ENCODE data around the gene TMEM141.

The TMEM141 gene

DNA sequence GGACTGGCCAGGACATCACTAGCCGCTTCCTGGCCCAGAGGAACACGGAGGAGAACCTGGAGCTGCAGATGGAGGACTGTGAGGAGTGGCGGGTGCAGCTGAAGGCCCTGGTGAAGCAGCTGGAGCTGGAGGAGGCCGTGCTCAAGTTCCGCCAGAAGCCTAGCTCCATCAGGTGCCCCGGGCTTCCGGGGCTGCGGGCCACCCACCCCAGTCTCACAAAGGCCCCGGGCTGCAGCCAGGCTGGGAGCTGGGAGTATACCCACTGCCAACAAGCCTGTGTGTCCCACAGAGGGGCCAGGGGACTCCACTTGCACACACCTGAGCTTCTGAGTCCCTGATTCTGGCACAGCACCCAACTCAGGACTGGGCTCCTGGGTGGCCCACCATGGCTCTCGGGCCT is 14.9 kb downstream of the TMEM141 start:
- Histone ChIP-seq H3K9me2 (replicated peaks; ENCODE audit: low read depth, low read length) (no peaks in the 10 kb centered on the region), H3K79me2 (ENCODE audit: insufficient read depth, low read length) (peaks cover 51% of the 10 kb centered on the region), H3F3A (ENCODE audit: low read depth) (no peaks in the 10 kb centered on the region), H3K27me3 (ENCODE audit: insufficient read depth, low read length, poor library complexity, severe bottlenecking) (no peaks in the 10 kb centered on the region), H4K20me1 (ENCODE audit: insufficient read depth, low read length, poor library complexity, severe bottlenecking) (peaks cover 34% of the 10 kb centered on the region), H3K4me2 (ENCODE audit: low read depth, low read length, poor library complexity, severe bottlenecking) (peak overlapping the region; percentile 99), H3K9me3 (ENCODE audit: insufficient read depth, low read depth, low read length) (no peaks in the 10 kb centered on the region), H3K4me1 (ENCODE audit: insufficient read depth, low read length, poor library complexity, severe bottlenecking) (peaks cover 37% of the 10 kb centered on the region), H2AFZ (ENCODE audit: low read length) (no peak overlapping the region), H3K4me3 (ENCODE audit: low read length, poor library complexity, severe bottlenecking) (peak overlapping the region; percentile 84), H3K36me3 (ENCODE audit: insufficient read depth, low read length) (no peaks in the 10 kb centered on the region), H3K9ac (ENCODE audit: low read depth, low read length, poor library complexity, severe bottlenecking) (peak overlapping the region; percentile 91)
- TF ChIP-seq, protein P1, sequence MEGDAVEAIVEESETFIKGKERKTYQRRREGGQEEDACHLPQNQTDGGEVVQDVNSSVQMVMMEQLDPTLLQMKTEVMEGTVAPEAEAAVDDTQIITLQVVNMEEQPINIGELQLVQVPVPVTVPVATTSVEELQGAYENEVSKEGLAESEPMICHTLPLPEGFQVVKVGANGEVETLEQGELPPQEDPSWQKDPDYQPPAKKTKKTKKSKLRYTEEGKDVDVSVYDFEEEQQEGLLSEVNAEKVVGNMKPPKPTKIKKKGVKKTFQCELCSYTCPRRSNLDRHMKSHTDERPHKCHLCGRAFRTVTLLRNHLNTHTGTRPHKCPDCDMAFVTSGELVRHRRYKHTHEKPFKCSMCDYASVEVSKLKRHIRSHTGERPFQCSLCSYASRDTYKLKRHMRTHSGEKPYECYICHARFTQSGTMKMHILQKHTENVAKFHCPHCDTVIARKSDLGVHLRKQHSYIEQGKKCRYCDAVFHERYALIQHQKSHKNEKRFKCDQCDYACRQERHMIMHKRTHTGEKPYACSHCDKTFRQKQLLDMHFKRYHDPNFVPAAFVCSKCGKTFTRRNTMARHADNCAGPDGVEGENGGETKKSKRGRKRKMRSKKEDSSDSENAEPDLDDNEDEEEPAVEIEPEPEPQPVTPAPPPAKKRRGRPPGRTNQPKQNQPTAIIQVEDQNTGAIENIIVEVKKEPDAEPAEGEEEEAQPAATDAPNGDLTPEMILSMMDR (conservative IDR thresholded peaks at IDR 0.05; ENCODE audit: low read length) = no peak
- no peak for TF ChIP-seq EZH2phosphoT487 (IDR thresholded peaks at IDR 0.05; ENCODE audit: borderline replicate concordance)

DNA sequence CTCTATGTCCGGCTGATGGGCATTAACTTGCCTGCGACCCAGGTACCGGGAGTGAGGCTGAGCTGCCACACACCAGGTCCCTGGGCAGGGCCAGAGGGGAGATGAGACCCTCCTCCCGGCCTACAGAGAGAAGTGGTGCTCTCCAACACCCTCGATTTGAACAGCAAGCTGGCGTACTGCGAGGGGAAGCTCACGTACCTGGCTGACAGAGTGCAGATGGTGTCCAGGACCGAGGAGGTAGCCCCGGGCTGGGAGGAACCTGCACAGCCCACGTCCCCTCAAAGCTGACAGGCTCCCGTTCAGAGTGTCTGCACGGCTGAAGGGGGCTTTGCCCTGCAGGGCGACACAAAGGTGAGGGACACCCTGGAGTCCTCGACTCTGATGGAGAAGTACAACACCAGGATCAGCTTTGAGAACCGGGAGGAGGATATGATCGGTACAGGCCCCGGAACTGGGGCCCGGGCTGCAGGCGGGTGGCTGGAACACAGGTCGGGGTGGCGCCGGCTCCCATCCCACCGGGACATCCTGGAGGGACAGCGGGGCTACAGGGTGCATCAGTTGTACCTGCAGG is 15.6 kb downstream of the TMEM141 start:
- H3K27me3 ChIP-seq (ENCODE audit: insufficient read depth, low read length, poor library complexity, severe bottlenecking) = no peaks in the 10 kb centered on the region
- H3F3A ChIP-seq (ENCODE audit: low read depth) = no peaks in the 10 kb centered on the region
- peaks cover 39% of the 10 kb centered on the region for H4K20me1 ChIP-seq (ENCODE audit: insufficient read depth, low read length, poor library complexity, severe bottlenecking)
- peak overlapping the region; percentile 99 for H3K4me2 ChIP-seq (ENCODE audit: low read depth, low read length, poor library complexity, severe bottlenecking)
- peak overlapping the region; percentile 91 for H3K9ac ChIP-seq (ENCODE audit: low read depth, low read length, poor library complexity, severe bottlenecking)
- TF ChIP-seq EZH2phosphoT487 (IDR thresholded peaks at IDR 0.05; ENCODE audit: borderline replicate concordance) = no peak
- TF ChIP-seq, protein P1 (conservative IDR thresholded peaks at IDR 0.05; ENCODE audit: low read length) = no peak
- no peaks in the 10 kb centered on the region for H3K9me2 ChIP-seq (replicated peaks; ENCODE audit: low read depth, low read length)
- no peak overlapping the region for H2AFZ ChIP-seq (ENCODE audit: low read length)
- peaks cover 40% of the 10 kb centered on the region for H3K4me1 ChIP-seq (ENCODE audit: insufficient read depth, low read length, poor library complexity, severe bottlenecking)
- H3K4me3 ChIP-seq (ENCODE audit: low read length, poor library complexity, severe bottlenecking) = peak overlapping the region; percentile 84
- H3K9me3 ChIP-seq (ENCODE audit: insufficient read depth, low read depth, low read length) = no peaks in the 10 kb centered on the region
- H3K79me2 ChIP-seq (ENCODE audit: insufficient read depth, low read length) = peaks cover 57% of the 10 kb centered on the region
- H3K36me3 ChIP-seq (ENCODE audit: insufficient read depth, low read length) = no peaks in the 10 kb centered on the region

DNA sequence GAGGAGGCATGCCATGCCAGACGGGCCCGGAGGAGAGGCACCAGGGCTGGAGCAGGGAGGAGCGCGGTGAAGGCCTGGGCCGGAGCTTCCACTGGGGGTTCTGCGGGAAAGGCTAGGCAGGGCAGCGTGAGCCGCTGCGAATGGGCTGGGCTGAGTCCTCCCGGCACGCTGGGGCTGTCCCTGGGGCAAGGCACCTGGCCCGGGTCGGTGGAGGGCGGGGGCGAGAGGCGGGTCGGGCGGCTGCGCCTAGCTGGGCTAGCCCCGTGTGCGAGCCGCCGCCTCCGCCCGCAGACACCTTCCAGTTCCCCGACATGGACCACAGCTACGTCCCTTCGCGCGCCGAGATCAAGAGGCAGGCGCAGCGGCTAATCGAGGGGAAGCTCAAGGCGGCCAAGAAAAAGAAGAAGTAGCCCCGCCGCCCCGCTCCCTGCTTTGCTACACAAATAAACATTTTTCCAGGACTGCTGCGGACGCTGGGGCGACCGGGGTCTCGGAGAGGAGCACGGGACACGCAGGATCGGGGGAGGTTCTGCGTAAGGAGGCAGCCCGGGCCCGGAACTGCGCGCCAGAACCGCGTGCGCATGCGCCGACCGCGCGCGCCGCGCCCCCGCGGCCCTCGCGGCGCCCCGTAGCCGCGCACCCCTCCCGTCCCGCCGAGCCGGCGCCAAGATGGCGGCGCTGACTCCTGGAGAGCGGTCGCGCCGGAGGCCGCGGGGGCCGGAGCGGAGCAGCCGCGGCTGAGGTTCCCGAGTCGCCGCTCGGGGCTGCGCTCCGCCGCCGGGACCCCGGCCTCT is 16.3 kb downstream of the TMEM141 start, which contains the start of gene RABL6:
Gene RABL6 (plus strand): TSS at position 668 of the 794 bp plus-strand sequence. CDS start 249 bp downstream, outside the sequence.
- no peaks in the 10 kb centered on the region for H3F3A ChIP-seq (ENCODE audit: low read depth)
- H3K4me2 ChIP-seq (ENCODE audit: low read depth, low read length, poor library complexity, severe bottlenecking) = peak within 1 kb of the TSS; percentile 99
- H3K9me2 ChIP-seq (replicated peaks; ENCODE audit: low read depth, low read length) = no peaks in the 10 kb centered on the region
- peak within 1 kb of the TSS; percentile 84 for H3K4me3 ChIP-seq (ENCODE audit: low read length, poor library complexity, severe bottlenecking)
- H3K36me3 ChIP-seq (ENCODE audit: insufficient read depth, low read length) = no peaks in the 10 kb centered on the region
- peak within 1 kb of the TSS; percentile 91 for H3K9ac ChIP-seq (ENCODE audit: low read depth, low read length, poor library complexity, severe bottlenecking)
- peak within 1 kb of the TSS; percentile 91 for H2AFZ ChIP-seq (ENCODE audit: low read length)
- peaks cover 41% of the 10 kb centered on the region for H4K20me1 ChIP-seq (ENCODE audit: insufficient read depth, low read length, poor library complexity, severe bottlenecking)
- H3K9me3 ChIP-seq (ENCODE audit: insufficient read depth, low read depth, low read length) = no peaks in the 10 kb centered on the region
- TF ChIP-seq, protein P1 (conservative IDR thresholded peaks at IDR 0.05; ENCODE audit: low read length) = no peak
- no peak for TF ChIP-seq EZH2phosphoT487 (IDR thresholded peaks at IDR 0.05; ENCODE audit: borderline replicate concordance)
- no peaks in the 10 kb centered on the region for H3K27me3 ChIP-seq (ENCODE audit: insufficient read depth, low read length, poor library complexity, severe bottlenecking)
- H3K4me1 ChIP-seq (ENCODE audit: insufficient read depth, low read length, poor library complexity, severe bottlenecking) = peaks cover 46% of the 10 kb centered on the region
- H3K79me2 ChIP-seq (ENCODE audit: insufficient read depth, low read length) = peaks cover 62% of the 10 kb centered on the region
